HUES64 (cell line): ENCODE measurements around the gene PPT2.
"Not testable (repeated sequence)": the region's sequence is repeated elsewhere in the genome, so short reads cannot be mapped to it uniquely, and the experiment has no call there.

Experiments used
- H3K27ac ChIP-seq: 2 replicates; pipeline ENCODE4 v1.7.0; 2013; ENCODE audit warnings: low read depth, low read length, inconsistent platforms
- H3K27me3 ChIP-seq: 2 replicates; pipeline ENCODE4 v1.6.1; 2013; ENCODE audit warnings: mild to moderate bottlenecking, low read length; ENCODE audit not compliant: insufficient read depth
- H3K36me3 ChIP-seq: 2 replicates; pipeline ENCODE4 v1.6.1; 2013; ENCODE audit warnings: mild to moderate bottlenecking, low read length; ENCODE audit not compliant: insufficient read depth
- H3K4me1 ChIP-seq: 2 replicates; pipeline ENCODE4 v1.6.1; 2013; ENCODE audit warnings: mild to moderate bottlenecking, low read length, moderate library complexity; ENCODE audit not compliant: insufficient read depth
- H3K4me3 ChIP-seq: 2 replicates; pipeline ENCODE4 v1.5.1; 2013; ENCODE audit warnings: mild to moderate bottlenecking, low read length, moderate library complexity
- H3K9ac ChIP-seq: 2 replicates; pipeline ENCODE4 v1.6.1; 2013; ENCODE audit warnings: mild to moderate bottlenecking, low read depth, low read length
- H3K9me3 ChIP-seq: 2 replicates; pipeline ENCODE4 v1.6.1; 2013; ENCODE audit warnings: low read depth, low read length; ENCODE audit not compliant: insufficient read depth
- WGBS: fragments of 150-250, 120-280 bp; methylation state at CpG from one replicate; pipeline ENCODE4 v1.1.7; 2013; ENCODE audit warnings: missing lambda C conversion rate; 5-methylcytosine and 5-hydroxymethylcytosine counted together

Gene PPT2

GRCh38 chr6:32186151-32186840 lies 32.4 kb downstream of the PPT2 start:
- not testable (repeated sequence) for H3K9ac ChIP-seq, H3K9me3 ChIP-seq, H3K27me3 ChIP-seq, H3K27ac ChIP-seq, H3K4me3 ChIP-seq, H3K4me1 ChIP-seq
- 93% methylated on average over 10 of the region's 10 CpGs for WGBS
- peaks cover 45% of the 10 kb centered on the region for H3K36me3 ChIP-seq

GRCh38 chr6:32187009-32187709 lies 33.2 kb downstream of the PPT2 start:
- Histone ChIP-seq H3K9ac (no peak overlapping the region), H3K36me3 (peaks cover 40% of the 10 kb centered on the region), H3K4me1 (peaks cover 13% of the 10 kb centered on the region; the same call in 1 of the 2 replicates), H3K9me3 (no peaks in the 10 kb centered on the region), H3K4me3 (no peak overlapping the region), H3K27me3 (no peaks in the 10 kb centered on the region), H3K27ac (no peak overlapping the region)
- WGBS: 95% methylated on average over 12 of the region's 12 CpGs

DNA sequence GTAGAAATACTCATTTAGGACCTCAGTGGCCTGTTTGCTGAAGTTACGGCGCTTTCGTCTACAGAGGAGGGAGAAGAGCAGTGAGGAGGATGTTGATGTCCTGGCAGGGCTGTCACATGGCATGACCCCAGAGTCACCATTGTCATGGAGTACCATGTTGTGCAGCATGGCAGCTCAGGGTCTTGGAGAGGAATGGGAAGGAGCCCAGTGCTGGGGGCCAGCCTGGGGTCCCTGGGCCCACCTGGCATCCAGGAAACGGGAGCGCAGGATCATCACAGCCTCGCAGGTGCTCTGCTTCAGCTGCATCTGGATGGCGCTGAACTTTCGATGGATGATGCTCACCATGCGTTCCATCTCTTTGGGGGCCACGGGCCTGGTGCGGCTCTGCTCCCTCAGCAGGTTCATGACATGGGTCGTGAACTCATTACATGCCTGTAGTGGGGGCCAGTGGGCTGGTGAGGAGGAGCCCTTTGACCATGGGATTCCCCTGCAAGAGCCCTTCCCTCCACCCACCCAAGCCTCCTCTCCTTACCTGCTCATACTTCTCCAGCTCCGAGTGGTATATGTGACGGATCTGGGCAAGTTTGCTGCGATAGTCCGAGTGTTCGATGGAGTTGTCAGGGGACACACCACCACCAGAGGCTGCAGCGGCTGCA lies 33.9 kb downstream of the PPT2 start:
- Histone ChIP-seq H3K4me1 (peaks cover 17% of the 10 kb centered on the region), H3K4me3 (peak overlapping the region; percentile 77), H3K36me3 (peaks cover 33% of the 10 kb centered on the region)
- H3K9ac ChIP-seq, H3K27ac ChIP-seq, H3K27me3 ChIP-seq, H3K9me3 ChIP-seq: not testable (repeated sequence)
- 88% methylated on average over 15 of the region's 18 CpGs for WGBS

DNA sequence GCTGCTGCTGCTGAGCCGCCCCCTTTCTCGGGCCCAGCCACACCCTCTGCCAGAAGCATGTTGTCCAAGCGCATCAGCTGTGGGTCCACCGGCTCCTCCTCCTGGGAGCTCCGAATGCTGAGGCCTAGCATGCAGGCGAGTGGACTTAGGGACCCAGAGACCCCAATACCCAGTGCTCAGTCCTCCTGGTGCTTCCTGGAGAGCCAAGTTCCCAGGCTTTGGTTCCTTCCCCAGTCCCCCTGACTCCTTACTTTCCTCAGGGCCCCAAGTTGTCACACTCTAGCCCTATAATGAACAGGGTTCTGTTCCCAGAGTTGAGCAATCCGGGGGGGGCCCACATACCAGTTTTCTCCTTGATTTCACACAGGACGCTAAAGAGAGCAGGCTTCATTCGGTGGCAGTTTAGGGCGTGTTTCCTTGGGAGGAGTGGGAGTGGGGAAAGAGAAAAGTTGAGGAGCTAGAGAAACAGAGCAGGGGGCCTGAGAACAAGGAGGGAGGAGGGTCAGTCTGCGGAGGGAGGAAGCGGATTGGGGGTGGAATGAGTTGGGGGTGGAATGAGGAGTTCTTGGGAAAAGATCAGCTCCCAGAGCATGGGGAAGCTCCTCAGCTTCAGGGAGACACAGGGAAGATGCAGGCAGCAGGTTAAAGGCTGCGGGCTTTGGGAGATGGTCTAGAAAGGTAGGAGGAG lies 34.6 kb downstream of the PPT2 start:
- Histone ChIP-seq H3K36me3 (peaks cover 26% of the 10 kb centered on the region), H3K9me3 (no peaks in the 10 kb centered on the region), H3K4me3 (peak overlapping the region; percentile 77), H3K27me3 (no peaks in the 10 kb centered on the region), H3K4me1 (peaks cover 21% of the 10 kb centered on the region), H3K9ac (peak overlapping the region; percentile 75), H3K27ac (peak overlapping the region; percentile 68)
- 46% methylated on average over 12 of the region's 13 CpGs for WGBS

- Histone ChIP-seq H3K9ac (peak overlapping the region; percentile 75), H3K9me3 (no peaks in the 10 kb centered on the region), H3K36me3 (peaks cover 25% of the 10 kb centered on the region), H3K27me3 (no peaks in the 10 kb centered on the region), H3K27ac (peak overlapping the region; percentile 68), H3K4me1 (peaks cover 22% of the 10 kb centered on the region), H3K4me3 (peak overlapping the region; percentile 77)
- WGBS: 11% methylated on average over 10 of the region's 10 CpGs
Measured at GRCh38 chr6:32189069-32189741, 35.3 kb downstream of the PPT2 start.

DNA sequence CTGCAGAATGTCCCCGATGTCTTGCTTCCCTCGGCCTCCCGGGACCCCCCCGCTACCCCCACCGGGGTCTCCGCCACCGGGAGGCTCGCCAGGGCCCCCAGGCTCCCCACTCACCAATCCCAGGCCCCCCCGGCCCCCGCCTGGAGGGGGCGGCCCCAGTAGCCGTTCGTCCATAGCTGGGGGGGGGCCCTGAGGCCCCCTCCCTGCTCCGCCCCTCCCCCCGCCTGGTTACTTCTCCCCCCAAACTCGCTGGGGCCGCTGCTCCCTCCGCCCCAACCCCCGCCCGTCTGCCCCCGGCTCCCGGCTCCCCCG lies 35.8 kb downstream of the PPT2 start:
- H3K4me3 ChIP-seq: peak overlapping the region; percentile 77
- H3K27me3 ChIP-seq: no peaks in the 10 kb centered on the region
- WGBS: 18% methylated on average over 13 of the region's 23 CpGs
- peak overlapping the region; percentile 68 for H3K27ac ChIP-seq
- H3K9me3 ChIP-seq: no peaks in the 10 kb centered on the region
- peak overlapping the region; percentile 75 for H3K9ac ChIP-seq
- H3K4me1 ChIP-seq: peaks cover 27% of the 10 kb centered on the region
- peaks cover 25% of the 10 kb centered on the region for H3K36me3 ChIP-seq

- Histone ChIP-seq H3K4me1 (peaks cover 32% of the 10 kb centered on the region), H3K36me3 (peaks cover 25% of the 10 kb centered on the region), H3K27me3 (no peaks in the 10 kb centered on the region), H3K9ac (peak within 1 kb of the TSS; percentile 75), H3K9me3 (no peaks in the 10 kb centered on the region), H3K4me3 (peak within 1 kb of the TSS; percentile 77), H3K27ac (peak within 1 kb of the TSS; percentile 83)
- 1% methylated on average over 20 of the region's 23 CpGs for WGBS
Measured at GRCh38 chr6:32190054-32190851, 36.3 kb downstream of the PPT2 start, which contains the start of gene PBX2. Gene PBX2 (minus strand): TSS chr6:32190202. CDS start chr6:32189915, 287 bp downstream.

DNA sequence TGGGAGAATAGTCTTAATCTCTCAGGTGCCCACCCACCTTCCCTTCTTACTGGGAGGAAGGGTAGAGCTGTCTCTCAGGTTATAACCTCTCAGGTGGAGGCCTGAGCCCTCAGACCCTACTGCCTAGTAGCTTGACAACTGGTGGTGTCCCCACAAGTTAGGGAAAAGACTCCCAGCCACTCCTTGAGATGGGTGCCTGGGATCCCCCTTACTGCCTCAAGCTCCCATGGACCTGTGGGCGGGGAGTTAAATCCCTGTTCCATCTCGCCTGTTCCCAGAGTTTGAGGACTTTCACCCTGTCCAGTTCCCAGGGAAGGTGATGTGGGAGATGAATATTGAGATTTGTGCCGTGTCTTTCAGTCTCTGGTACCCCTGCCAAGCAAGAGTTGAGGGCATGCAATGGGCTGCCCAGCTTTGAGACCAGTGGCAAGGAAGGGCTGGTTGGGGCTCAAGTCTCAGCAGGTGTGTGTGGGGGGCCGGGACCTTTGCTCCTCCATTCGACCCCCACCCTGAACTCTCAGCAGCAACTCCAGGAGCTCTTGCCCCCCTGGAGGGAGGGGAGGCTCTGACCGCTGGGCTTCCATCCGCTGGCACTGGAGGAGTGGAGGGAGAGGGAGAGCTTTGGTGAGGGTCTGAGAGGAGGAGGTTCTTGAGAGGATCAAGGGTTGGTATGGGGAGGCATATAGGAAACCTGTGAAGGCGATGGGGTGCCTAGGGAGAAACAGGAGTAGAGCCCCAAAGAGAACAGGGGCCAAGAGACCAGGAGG lies 37.2 kb downstream of the PPT2 start:
- no peaks in the 10 kb centered on the region for H3K9me3 ChIP-seq
- WGBS: 90% methylated on average over 6 of the region's 8 CpGs
- peak overlapping the region; percentile 77 for H3K4me3 ChIP-seq
- H3K27ac ChIP-seq: peak overlapping the region; percentile 61
- no peak overlapping the region for H3K9ac ChIP-seq
- peaks cover 32% of the 10 kb centered on the region for H3K4me1 ChIP-seq
- peaks cover 21% of the 10 kb centered on the region for H3K36me3 ChIP-seq
- H3K27me3 ChIP-seq: no peaks in the 10 kb centered on the region

- peak overlapping the region; percentile 62; the same call in 1 of the 2 replicates for H3K27ac ChIP-seq
- H3K27me3 ChIP-seq: no peaks in the 10 kb centered on the region
- H3K9ac ChIP-seq: no peak overlapping the region; the same call in 1 of the 2 replicates
- peaks cover 38% of the 10 kb centered on the region for H3K4me1 ChIP-seq
- WGBS: 89% methylated on average over 14 of the region's 15 CpGs
- H3K36me3 ChIP-seq: peaks cover 12% of the 10 kb centered on the region
- H3K4me3 ChIP-seq: no peak overlapping the region
- no peaks in the 10 kb centered on the region for H3K9me3 ChIP-seq
Measured at GRCh38 chr6:32191696-32192607, 38.0 kb downstream of the PPT2 start.
